ENCODE measurements around the gene EFTUD2.
A peak's percentile ranks its signal among the peaks of the same experiment; 100 is the strongest.

The EFTUD2 gene

GRCh38 chr17:44880062-44880461, 19.2 kb downstream of the EFTUD2 start:
- TF ChIP-seq, protein P1, sequence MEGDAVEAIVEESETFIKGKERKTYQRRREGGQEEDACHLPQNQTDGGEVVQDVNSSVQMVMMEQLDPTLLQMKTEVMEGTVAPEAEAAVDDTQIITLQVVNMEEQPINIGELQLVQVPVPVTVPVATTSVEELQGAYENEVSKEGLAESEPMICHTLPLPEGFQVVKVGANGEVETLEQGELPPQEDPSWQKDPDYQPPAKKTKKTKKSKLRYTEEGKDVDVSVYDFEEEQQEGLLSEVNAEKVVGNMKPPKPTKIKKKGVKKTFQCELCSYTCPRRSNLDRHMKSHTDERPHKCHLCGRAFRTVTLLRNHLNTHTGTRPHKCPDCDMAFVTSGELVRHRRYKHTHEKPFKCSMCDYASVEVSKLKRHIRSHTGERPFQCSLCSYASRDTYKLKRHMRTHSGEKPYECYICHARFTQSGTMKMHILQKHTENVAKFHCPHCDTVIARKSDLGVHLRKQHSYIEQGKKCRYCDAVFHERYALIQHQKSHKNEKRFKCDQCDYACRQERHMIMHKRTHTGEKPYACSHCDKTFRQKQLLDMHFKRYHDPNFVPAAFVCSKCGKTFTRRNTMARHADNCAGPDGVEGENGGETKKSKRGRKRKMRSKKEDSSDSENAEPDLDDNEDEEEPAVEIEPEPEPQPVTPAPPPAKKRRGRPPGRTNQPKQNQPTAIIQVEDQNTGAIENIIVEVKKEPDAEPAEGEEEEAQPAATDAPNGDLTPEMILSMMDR (IDR thresholded peaks at IDR 0.05; ENCODE audit: extremely low read depth, insufficient read depth, missing control alignments): no peak
- in situ Hi-C loops (cut with MboI; ENCODE audit: low pct_unique_long_range_greater_than_20kb, low sequenced_read_pairs, unreplicated experiment): no loop called here
- no peak for DNase-seq (ENCODE audit: low spot score)

DNA sequence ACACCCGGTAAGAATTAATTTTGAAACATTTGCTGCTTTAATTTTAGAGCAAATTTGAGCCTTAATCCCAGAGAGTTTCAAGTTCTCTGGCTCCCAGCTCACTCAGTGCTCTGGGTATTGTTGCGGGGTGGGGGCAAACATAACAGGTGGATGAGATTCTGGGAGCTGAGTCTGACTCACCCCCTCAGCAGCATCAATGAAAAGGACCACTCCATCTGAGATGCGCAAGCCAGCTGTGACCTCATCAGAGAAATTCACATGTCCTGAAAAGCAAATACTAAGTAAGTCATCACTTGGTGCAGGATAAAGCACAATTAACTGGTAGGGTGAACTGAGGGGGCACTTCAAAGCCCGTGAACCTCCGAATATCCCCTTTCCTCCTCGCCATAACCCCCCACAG, 19.9 kb downstream of the EFTUD2 start:
- in situ Hi-C loops (cut with MboI; ENCODE audit: low pct_unique_long_range_greater_than_20kb, low sequenced_read_pairs, unreplicated experiment): no loop called here
- TF ChIP-seq, protein P1 (IDR thresholded peaks at IDR 0.05; ENCODE audit: extremely low read depth, insufficient read depth, missing control alignments): no peak
- no peak for DNase-seq (ENCODE audit: low spot score)

DNA sequence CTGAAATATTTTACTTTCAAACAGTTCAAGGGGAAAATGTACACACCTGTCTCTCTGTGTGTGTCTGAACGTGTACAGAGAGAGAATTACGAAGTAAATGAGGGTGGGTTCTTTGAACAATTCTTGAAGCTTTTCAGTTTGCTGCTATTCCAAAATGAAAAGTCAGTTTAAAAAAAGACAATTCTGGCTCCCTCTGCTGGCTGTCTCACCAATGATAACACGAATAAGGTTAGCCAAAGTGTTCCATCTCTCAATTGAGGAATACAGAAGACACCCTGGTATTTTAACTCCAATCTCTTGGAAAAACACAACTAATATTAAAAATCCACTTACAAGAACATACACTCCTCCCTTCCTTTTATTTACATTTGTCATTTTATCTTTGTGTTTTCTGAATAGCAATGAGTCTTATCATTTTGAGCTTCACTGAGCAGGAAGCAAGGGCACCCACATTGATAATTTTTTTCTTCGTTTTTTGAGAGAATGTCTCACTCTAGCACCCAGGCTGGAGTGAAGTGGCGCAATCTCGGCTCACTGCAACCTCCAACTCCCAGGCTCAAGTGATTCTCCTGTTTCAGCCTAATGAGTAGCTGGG, 20.5 kb downstream of the EFTUD2 start:
- TF ChIP-seq, protein P1 (IDR thresholded peaks at IDR 0.05; ENCODE audit: extremely low read depth, insufficient read depth, missing control alignments): peak; percentile 57
- in situ Hi-C loops (cut with MboI; ENCODE audit: low pct_unique_long_range_greater_than_20kb, low sequenced_read_pairs, unreplicated experiment): no loop called here
- DNase-seq (ENCODE audit: low spot score): peak; percentile 43

DNA sequence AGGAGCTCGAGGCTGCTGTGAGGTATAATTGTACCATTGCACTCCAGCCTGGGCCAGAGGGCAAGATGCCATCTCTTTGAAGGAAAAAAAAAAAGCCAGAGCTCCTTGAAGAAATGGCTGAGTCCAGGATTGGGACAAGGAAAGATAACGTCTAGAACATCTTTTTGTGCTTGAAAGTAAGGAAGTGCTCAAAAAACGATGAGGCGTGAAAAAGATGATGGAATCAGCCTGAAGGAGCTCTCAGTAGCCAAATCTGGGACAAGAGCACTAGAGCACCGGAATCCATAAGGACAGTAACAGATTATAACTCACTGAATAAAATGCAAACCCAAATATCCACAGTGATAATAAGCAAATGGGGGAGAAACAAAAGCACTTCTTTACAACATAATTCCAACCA, 22.1 kb downstream of the EFTUD2 start:
- TF ChIP-seq, protein P1 (IDR thresholded peaks at IDR 0.05; ENCODE audit: extremely low read depth, insufficient read depth, missing control alignments): no peak
- in situ Hi-C loops (cut with MboI; ENCODE audit: low pct_unique_long_range_greater_than_20kb, low sequenced_read_pairs, unreplicated experiment): no loop called here
- no peak for DNase-seq (ENCODE audit: low spot score)

GRCh38 chr17:44875761-44876160, 23.5 kb downstream of the EFTUD2 start:
- DNase-seq (ENCODE audit: low spot score): no peak
- in situ Hi-C loops (cut with MboI; ENCODE audit: low pct_unique_long_range_greater_than_20kb, low sequenced_read_pairs, unreplicated experiment): no loop called here
- TF ChIP-seq, protein P1 (IDR thresholded peaks at IDR 0.05; ENCODE audit: extremely low read depth, insufficient read depth, missing control alignments): no peak

DNA sequence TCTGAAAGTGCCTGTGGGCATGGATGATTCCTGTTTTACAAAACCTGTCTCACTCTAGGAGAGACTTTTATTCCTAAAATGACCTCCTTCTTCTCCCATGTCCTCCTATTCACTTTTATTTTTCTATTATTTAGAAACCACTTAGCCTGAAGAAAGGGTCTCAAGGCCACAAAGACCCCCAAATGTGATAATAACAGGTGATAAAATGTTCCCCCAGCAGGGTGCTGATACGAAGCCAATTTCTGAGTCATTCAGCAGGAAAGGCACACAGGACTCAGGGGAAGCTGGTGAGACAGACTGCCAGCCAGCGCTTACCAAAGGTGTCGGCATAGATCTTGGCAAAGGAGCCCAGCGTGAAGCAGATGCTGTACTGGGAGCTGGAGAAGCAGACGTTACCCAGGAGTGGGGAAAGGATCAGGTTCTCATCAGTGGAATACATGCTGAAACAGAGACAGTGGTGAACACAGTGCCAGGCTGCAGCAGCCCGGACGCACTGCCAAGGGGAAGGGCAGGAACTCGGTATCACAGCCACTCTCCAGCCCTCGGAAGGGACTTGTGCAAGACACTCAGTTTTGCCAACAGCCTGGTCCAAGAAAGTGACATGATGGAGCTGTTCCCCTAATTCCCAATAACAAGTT, 27.0 kb downstream of the EFTUD2 start:
- in situ Hi-C loops (cut with MboI; ENCODE audit: low pct_unique_long_range_greater_than_20kb, low sequenced_read_pairs, unreplicated experiment): loop anchor here (25.0 kb wide), 1 partner anchor 335 kb away; no protein-coding TSS in a partner anchor
- TF ChIP-seq, protein P1 (IDR thresholded peaks at IDR 0.05; ENCODE audit: extremely low read depth, insufficient read depth, missing control alignments): no peak
- no peak for DNase-seq (ENCODE audit: low spot score)
